ENCODE data around the gene RFFL. TPM values are rescaled to one million over a fixed set of nuclear protein-coding genes. Genes with fewer than 3 reads are reported as not detected.
A peak's percentile ranks its signal among the peaks of the same experiment; 100 is the strongest.

The RFFL gene
- total and polyA plus RNA-seq, 7 donors: 7.0 to 39.5 (median 23.6) TPM

- intact Hi-C loops (cut with DNase I): loop anchor here (5.0 kb wide), 2 partner anchors 95 to 120 kb away; partner anchors contain the start of gene RAD51D (in 1 of the 2)
- no peak for TF ChIP-seq CTCF (IDR thresholded peaks at IDR 0.05)
- Histone ChIP-seq H3K9me3 (no peaks in the 10 kb centered on the region), H3K27ac (peak overlapping the region; percentile 32), H3K36me3 (ENCODE audit: insufficient read depth in 1 of 2, low read depth in 1 of 2) (peaks cover 18 to 99% of the 10 kb centered on the region in 2 donors), H3K4me1 (peaks cover 5% of the 10 kb centered on the region), H3K27me3 (ENCODE audit: insufficient read depth in 3 of 3, low read length in 2 of 3) (no peaks in the 10 kb centered on the region), H3K4me3 (no peak overlapping the region)
- ATAC-seq (peak in 3 of 4 donors; percentile 3 to 20 (median 18)), DNase-seq (no peak)
- 32 to 40% (median 36%) methylated on average over 11 of the region's 11 CpGs for WGBS, 3 donors
These were observed 66.1 kb downstream of the RFFL start for GRCh38 chr17:34997355-34997862.

- Histone ChIP-seq H3K27ac (no peak overlapping the region), H3K4me1 (peaks cover 5% of the 10 kb centered on the region), H3K9me3 (no peaks in the 10 kb centered on the region), H3K27me3 (ENCODE audit: insufficient read depth in 3 of 3, low read length in 2 of 3) (no peaks in the 10 kb centered on the region), H3K4me3 (no peak overlapping the region), H3K36me3 (ENCODE audit: insufficient read depth in 1 of 2, low read depth in 1 of 2) (peaks cover 18 to 99% of the 10 kb centered on the region in 2 donors)
- intact Hi-C loops (cut with DNase I): loop anchor here (5.0 kb wide), 2 partner anchors 96 to 121 kb away; partner anchors contain the start of gene RAD51D (in 1 of the 2)
- no peak for TF ChIP-seq CTCF (IDR thresholded peaks at IDR 0.05)
- DNase-seq: no peak
- ATAC-seq: no peak
- WGBS, 3 donors: 77 to 80% (median 78%) methylated on average over 3 of the region's 3 CpGs
These were observed 66.9 kb downstream of the RFFL start for GRCh38 chr17:34996422-34997285.

- DNase-seq (no peak), ATAC-seq (no peak)
- intact Hi-C loops (cut with DNase I): no loop called here
- no peak overlapping the region for H3K4me3 ChIP-seq
- H3K4me1 ChIP-seq: peaks cover 5% of the 10 kb centered on the region
- TF ChIP-seq CTCF (IDR thresholded peaks at IDR 0.05): no peak
- H3K27ac ChIP-seq: no peak overlapping the region
- 83 to 85% (median 84%) methylated on average over 2 of the region's 2 CpGs for WGBS, 3 donors
- no peaks in the 10 kb centered on the region for H3K9me3 ChIP-seq
- peaks cover 23 to 100% of the 10 kb centered on the region in 2 donors for H3K36me3 ChIP-seq (ENCODE audit: insufficient read depth in 1 of 2, low read depth in 1 of 2)
- H3K27me3 ChIP-seq (ENCODE audit: insufficient read depth in 3 of 3, low read length in 2 of 3): no peaks in the 10 kb centered on the region
These were observed 70.5 kb downstream of the RFFL start for GRCh38 chr17:34993031-34993430.

- DNase-seq (no peak), ATAC-seq (no peak)
- H3K9me3 ChIP-seq: no peaks in the 10 kb centered on the region
- H3K4me1 ChIP-seq: no peaks in the 10 kb centered on the region
- 77 to 98% (median 91%) methylated on average over 3 of the region's 3 CpGs for WGBS, 3 donors
- H3K27ac ChIP-seq: no peak overlapping the region
- H3K4me3 ChIP-seq: no peak overlapping the region
- H3K36me3 ChIP-seq (ENCODE audit: insufficient read depth in 1 of 2, low read depth in 1 of 2): peaks cover 19 to 99% of the 10 kb centered on the region in 2 donors
- no peak for TF ChIP-seq CTCF (IDR thresholded peaks at IDR 0.05)
- H3K27me3 ChIP-seq (ENCODE audit: insufficient read depth in 3 of 3, low read length in 2 of 3): no peaks in the 10 kb centered on the region
- intact Hi-C loops (cut with DNase I): no loop called here
These were observed 71.9 kb downstream of the RFFL start for GRCh38 chr17:34991606-34992005.

Data from psoas muscle (tissue), 8 donors.